Muscle layer of colon (tissue), 2 donors: ENCODE results near the gene HDHD2.
A peak's percentile ranks its signal among the peaks of the same experiment; 100 is the strongest.
"Not testable (repeated sequence)": the region's sequence is repeated elsewhere in the genome, so short reads cannot be mapped to it uniquely, and the experiment has no call there.

Experiments used
- H3K27ac ChIP-seq: one replicate; pipeline ENCODE4 v1.7.0; 2013; ENCODE audit warnings: low read depth, mild to moderate bottlenecking, low read length, moderate library complexity
- H3K27me3 ChIP-seq, 2 donors: one replicate each; pipeline ENCODE4 v1.7.0; 2013; ENCODE audit warnings: low read length in 2 of 2, mild to moderate bottlenecking in 2 of 2; ENCODE audit not compliant: insufficient read depth in 2 of 2, control insufficient read depth in 1 of 2
- H3K36me3 ChIP-seq: one replicate; pipeline ENCODE4 v1.7.0; 2013; ENCODE audit warnings: mild to moderate bottlenecking, low read length; ENCODE audit not compliant: insufficient read depth
- H3K4me1 ChIP-seq: one replicate; pipeline ENCODE4 v1.7.0; 2013; ENCODE audit warnings: mild to moderate bottlenecking, low read length; ENCODE audit not compliant: insufficient read depth
- H3K4me3 ChIP-seq, 2 donors: one replicate each; pipeline ENCODE4 v1.7.0; 2013; ENCODE audit warnings: low read length in 2 of 2, low read depth in 1 of 2, mild to moderate bottlenecking in 1 of 2, moderate library complexity in 1 of 2
- H3K9ac ChIP-seq: one replicate; pipeline ENCODE4 v1.7.0; 2013; ENCODE audit warnings: low read length
- H3K9me3 ChIP-seq: one replicate; pipeline ENCODE4 v1.7.0; 2013; ENCODE audit warnings: mild to moderate bottlenecking, low read length
- donor health status: abdominal sarcoma.
- donor health status: Adenocarcinoma of cecum.

HDHD2 gene

DNA sequence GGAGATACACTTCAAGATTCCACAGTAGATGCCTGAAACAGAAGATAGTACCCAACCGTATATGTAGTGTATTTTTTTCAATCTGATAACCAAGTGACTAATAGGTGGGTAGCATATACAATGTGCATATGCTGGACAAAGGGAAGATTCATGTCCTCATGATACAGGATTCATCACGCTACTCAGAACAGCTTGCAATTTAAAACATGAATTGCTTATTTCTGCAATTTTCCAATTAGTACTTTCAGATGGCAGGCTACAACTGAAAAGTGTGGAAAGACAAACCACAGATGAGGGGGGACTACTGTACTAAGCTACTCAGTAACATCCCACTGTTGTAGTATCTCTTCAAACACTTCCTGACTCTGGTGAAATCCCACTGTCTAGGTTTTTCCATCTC lies 22.2 kb upstream of the HDHD2 start:
- H3K4me1 ChIP-seq: peaks cover 19% of the 10 kb centered on the region
- H3K9ac ChIP-seq: no peak overlapping the region
- H3K4me3 ChIP-seq: no peak overlapping the region
- H3K9me3 ChIP-seq: no peaks in the 10 kb centered on the region
- H3K27me3 ChIP-seq: no peaks in the 10 kb centered on the region
- H3K27ac ChIP-seq: no peak overlapping the region
- H3K36me3 ChIP-seq: no peaks in the 10 kb centered on the region

- Histone ChIP-seq H3K27ac (no peak overlapping the region), H3K4me3 (no peak overlapping the region), H3K27me3 (no peaks in the 10 kb centered on the region), H3K9ac (no peak overlapping the region), H3K36me3 (peaks cover 4% of the 10 kb centered on the region), H3K9me3 (no peaks in the 10 kb centered on the region), H3K4me1 (peaks cover 5% of the 10 kb centered on the region)
These were observed 18.6 kb upstream of the HDHD2 start for GRCh38 chr18:47168913-47169312.

DNA sequence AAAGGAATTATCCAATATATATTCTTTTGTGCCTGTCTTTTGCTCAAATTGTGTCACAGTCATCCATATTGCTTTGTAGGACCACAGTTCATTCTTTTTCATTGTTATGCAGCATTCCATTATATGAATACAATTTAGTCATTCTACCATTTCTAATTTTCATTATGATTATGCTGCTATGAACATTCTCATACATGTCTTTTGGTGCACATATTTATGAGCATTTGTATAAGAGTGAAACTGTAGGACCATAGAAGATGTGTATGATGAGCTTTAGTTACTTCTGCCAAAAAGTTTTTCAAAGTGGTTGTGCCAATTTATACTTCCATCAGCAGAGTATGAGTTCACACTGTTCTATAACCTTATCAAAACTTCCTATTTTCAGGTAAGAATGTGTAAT lies 18.2 kb upstream of the HDHD2 start:
- Histone ChIP-seq H3K9ac (no peak overlapping the region), H3K27me3 (no peaks in the 10 kb centered on the region), H3K9me3 (no peaks in the 10 kb centered on the region), H3K4me1 (peaks cover 1% of the 10 kb centered on the region), H3K36me3 (peaks cover 4% of the 10 kb centered on the region), H3K4me3 (no peak overlapping the region), H3K27ac (no peak overlapping the region)

- peaks cover 4% of the 10 kb centered on the region for H3K36me3 ChIP-seq
- H3K27ac ChIP-seq: no peak overlapping the region
- no peaks in the 10 kb centered on the region for H3K4me1 ChIP-seq
- H3K27me3 ChIP-seq: no peaks in the 10 kb centered on the region
- H3K9ac ChIP-seq: no peak overlapping the region
- H3K4me3 ChIP-seq: no peak overlapping the region
- H3K9me3 ChIP-seq: no peaks in the 10 kb centered on the region
These were observed 16.0 kb upstream of the HDHD2 start for GRCh38 chr18:47166294-47166693.

- Histone ChIP-seq H3K4me3 (no peak overlapping the region), H3K9ac (no peak overlapping the region), H3K4me1 (no peaks in the 10 kb centered on the region), H3K27me3 (no peaks in the 10 kb centered on the region), H3K36me3 (peaks cover 4% of the 10 kb centered on the region), H3K27ac (no peak overlapping the region), H3K9me3 (no peaks in the 10 kb centered on the region)
These were observed 12.9 kb upstream of the HDHD2 start for GRCh38 chr18:47163241-47163640.

DNA sequence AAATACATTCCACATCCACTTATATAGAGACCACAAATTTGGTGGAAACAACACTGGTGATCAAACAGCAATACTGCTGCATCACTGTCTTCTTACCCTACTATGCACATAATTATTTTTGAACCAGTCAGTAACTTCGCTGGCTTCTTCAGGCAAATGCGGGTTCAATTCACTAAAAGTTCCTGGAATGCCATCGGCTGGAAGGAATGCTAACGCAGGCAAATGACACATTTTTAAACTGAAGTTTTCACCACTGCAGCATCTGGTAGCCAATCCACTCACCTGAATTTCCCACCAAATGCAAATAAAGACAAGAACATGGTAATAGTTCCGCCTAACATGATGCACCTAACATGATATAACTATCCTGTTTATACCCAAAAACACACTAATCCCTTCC lies 10.0 kb upstream of the HDHD2 start:
- peaks cover 6% of the 10 kb centered on the region for H3K36me3 ChIP-seq
- H3K27me3 ChIP-seq: no peaks in the 10 kb centered on the region
- H3K9me3 ChIP-seq: no peaks in the 10 kb centered on the region
- no peak overlapping the region for H3K4me3 ChIP-seq
- H3K27ac ChIP-seq: no peak overlapping the region
- H3K9ac ChIP-seq: no peak overlapping the region
- no peaks in the 10 kb centered on the region for H3K4me1 ChIP-seq

GRCh38 chr18:47158404-47158803 lies 8.1 kb upstream of the HDHD2 start:
- H3K4me3 ChIP-seq, H3K4me1 ChIP-seq, H3K9me3 ChIP-seq, H3K27me3 ChIP-seq, H3K27ac ChIP-seq, H3K9ac ChIP-seq: not testable (repeated sequence)
- H3K36me3 ChIP-seq: peaks cover 13% of the 10 kb centered on the region

GRCh38 chr18:47151439-47151838 lies 1.1 kb upstream of the HDHD2 start:
- H3K9ac ChIP-seq: no peak overlapping the region
- H3K27me3 ChIP-seq: no peaks in the 10 kb centered on the region
- H3K4me3 ChIP-seq: peak overlapping the region in 1 of 2 donors; percentile 79
- H3K36me3 ChIP-seq: peaks cover 13% of the 10 kb centered on the region
- H3K9me3 ChIP-seq: no peaks in the 10 kb centered on the region
- H3K27ac ChIP-seq: no peak overlapping the region
- peaks cover 18% of the 10 kb centered on the region for H3K4me1 ChIP-seq

DNA sequence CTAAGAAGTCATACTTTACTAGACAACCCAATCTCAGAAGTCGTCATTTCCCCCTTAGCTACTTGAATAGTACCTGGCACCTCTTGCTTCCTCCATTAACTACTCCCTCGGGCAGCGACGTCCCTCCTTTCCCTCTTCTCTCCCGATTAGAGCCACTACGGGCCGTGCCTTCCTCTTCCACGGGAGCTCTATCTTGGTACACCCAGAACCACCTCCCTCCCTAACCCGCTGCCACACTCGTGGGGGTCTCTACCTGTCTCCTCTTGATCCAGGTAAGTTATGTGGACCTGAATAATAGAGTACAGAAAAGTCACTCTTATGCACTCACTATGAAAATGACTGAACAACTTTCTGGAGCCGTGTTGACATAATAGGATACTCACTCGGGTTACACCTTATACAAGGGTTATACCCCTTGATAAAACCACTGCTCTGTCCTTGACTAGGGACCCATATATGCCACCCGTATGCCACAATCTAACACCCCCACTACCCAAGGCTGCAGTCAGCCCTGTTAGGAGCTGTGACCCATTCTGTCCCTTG lies 595 bp upstream of the HDHD2 start:
- H3K27ac ChIP-seq: peak overlapping the region; percentile 94
- H3K9me3 ChIP-seq: no peaks in the 10 kb centered on the region
- H3K27me3 ChIP-seq: no peaks in the 10 kb centered on the region
- peaks cover 18% of the 10 kb centered on the region for H3K4me1 ChIP-seq
- H3K36me3 ChIP-seq: peaks cover 13% of the 10 kb centered on the region
- H3K9ac ChIP-seq: peak overlapping the region; percentile 81
- H3K4me3 ChIP-seq: peak overlapping the region; percentile 79 to 97

- peaks cover 5% of the 10 kb centered on the region for H3K36me3 ChIP-seq
- H3K27ac ChIP-seq: peak overlapping the region; percentile 94
- H3K27me3 ChIP-seq: no peaks in the 10 kb centered on the region
- H3K4me3 ChIP-seq: peak overlapping the region; percentile 79 to 97
- H3K9ac ChIP-seq: peak overlapping the region; percentile 81
- H3K9me3 ChIP-seq: no peaks in the 10 kb centered on the region
- H3K4me1 ChIP-seq: peaks cover 18% of the 10 kb centered on the region
These were observed 757 bp downstream of the HDHD2 start for GRCh38 chr18:47149457-47150028.

- no peak overlapping the region for H3K4me3 ChIP-seq
- H3K27ac ChIP-seq: no peak overlapping the region
- no peak overlapping the region for H3K9ac ChIP-seq
- no peaks in the 10 kb centered on the region for H3K27me3 ChIP-seq
- H3K4me1 ChIP-seq: peaks cover 15% of the 10 kb centered on the region
- no peaks in the 10 kb centered on the region for H3K36me3 ChIP-seq
- H3K9me3 ChIP-seq: no peaks in the 10 kb centered on the region
These were observed 4.1 kb downstream of the HDHD2 start for GRCh38 chr18:47146206-47146605.

GRCh38 chr18:47143899-47144485 lies 6.3 kb downstream of the HDHD2 start:
- Histone ChIP-seq H3K9me3 (no peaks in the 10 kb centered on the region), H3K9ac (no peak overlapping the region), H3K36me3 (no peaks in the 10 kb centered on the region), H3K27me3 (no peaks in the 10 kb centered on the region), H3K4me3 (no peak overlapping the region), H3K27ac (no peak overlapping the region), H3K4me1 (peaks cover 4% of the 10 kb centered on the region)
